Neutrophil (primary cell): ENCODE data around the gene UBTD1.
"Not testable (repeated sequence)": the region's sequence is repeated elsewhere in the genome, so short reads cannot be mapped to it uniquely, and the experiment has no call there.

ENCODE experiments used
- H3K27ac ChIP-seq: fragments of 200-600 bp; sonication (generic); 2 replicates; pipeline ENCODE4 v1.5.1; 2016; ENCODE audit warnings: mild to moderate bottlenecking, moderate library complexity
- H3K27me3 ChIP-seq: fragments of 200-600 bp; sonication (generic); 2 replicates; pipeline ENCODE4 v1.6.0; 2016; ENCODE audit warnings: mild to moderate bottlenecking
- H3K36me3 ChIP-seq: fragments of 200-600 bp; sonication (generic); 2 replicates; pipeline ENCODE4 v1.5.1; 2017
- H3K4me1 ChIP-seq, 2 experiments: fragments of 200-600 bp in 1 of 2; sonication (generic) in 1 of 2; 1 replicate in 1 of 2; 2 replicates in 1 of 2; pipeline versions ENCODE4 v1.5.1 to v1.6.1; 2013 to 2016; ENCODE audit warnings: low read depth in 1 of 2, low read length in 1 of 2, mild to moderate bottlenecking in 1 of 2, moderate library complexity in 1 of 2; ENCODE audit not compliant: control insufficient read depth in 1 of 2, insufficient read depth in 1 of 2
- H3K4me3 ChIP-seq, 2 experiments: fragments of 200-600 bp in 1 of 2; sonication (generic) in 1 of 2; 1 replicate in 1 of 2; 2 replicates in 1 of 2; pipeline ENCODE4 v1.5.1; 2013 to 2016; ENCODE audit warnings: low read depth in 1 of 2, low read length in 1 of 2, mild to moderate bottlenecking in 1 of 2, moderate library complexity in 1 of 2
- H3K9me3 ChIP-seq: fragments of 200-600 bp; sonication (generic); 2 replicates; pipeline ENCODE4 v1.5.1; 2016
- TF ChIP-seq, protein P1 (sequence below): fragments of 200-600 bp; sonication (generic); IDR thresholded peaks from 2 replicates; pipeline ENCODE4 v1.5.1; 2016; ENCODE audit warnings: antibody characterized with exemption

Gene UBTD1

DNA sequence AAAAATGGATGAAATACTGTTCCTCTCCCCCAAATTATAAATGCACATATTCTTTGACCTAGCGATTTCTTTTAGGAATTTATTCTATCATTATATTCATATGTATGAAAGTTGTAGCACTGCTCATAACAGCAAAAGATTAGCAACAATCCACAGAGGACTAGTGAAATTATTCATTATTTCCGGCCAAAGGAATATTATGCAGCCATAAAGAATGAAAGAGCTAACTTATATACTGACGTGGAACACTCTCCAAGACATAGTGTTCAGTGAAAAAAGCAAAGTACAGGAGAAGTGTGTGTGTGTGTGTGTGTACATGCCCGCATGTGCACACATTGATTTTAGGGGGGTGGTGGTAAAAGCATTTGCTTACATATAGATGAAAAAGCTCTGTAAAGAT is 23.8 kb upstream of the UBTD1 start:
- H3K4me3 ChIP-seq: no peak overlapping the region
- H3K36me3 ChIP-seq: peaks cover 55% of the 10 kb centered on the region
- no peaks in the 10 kb centered on the region for H3K9me3 ChIP-seq
- no peaks in the 10 kb centered on the region for H3K27me3 ChIP-seq
- H3K27ac ChIP-seq: peak overlapping the region; percentile 64
- H3K4me1 ChIP-seq: peaks cover 14 to 17% of the 10 kb centered on the region in 2 experiments
- TF ChIP-seq, protein P1, sequence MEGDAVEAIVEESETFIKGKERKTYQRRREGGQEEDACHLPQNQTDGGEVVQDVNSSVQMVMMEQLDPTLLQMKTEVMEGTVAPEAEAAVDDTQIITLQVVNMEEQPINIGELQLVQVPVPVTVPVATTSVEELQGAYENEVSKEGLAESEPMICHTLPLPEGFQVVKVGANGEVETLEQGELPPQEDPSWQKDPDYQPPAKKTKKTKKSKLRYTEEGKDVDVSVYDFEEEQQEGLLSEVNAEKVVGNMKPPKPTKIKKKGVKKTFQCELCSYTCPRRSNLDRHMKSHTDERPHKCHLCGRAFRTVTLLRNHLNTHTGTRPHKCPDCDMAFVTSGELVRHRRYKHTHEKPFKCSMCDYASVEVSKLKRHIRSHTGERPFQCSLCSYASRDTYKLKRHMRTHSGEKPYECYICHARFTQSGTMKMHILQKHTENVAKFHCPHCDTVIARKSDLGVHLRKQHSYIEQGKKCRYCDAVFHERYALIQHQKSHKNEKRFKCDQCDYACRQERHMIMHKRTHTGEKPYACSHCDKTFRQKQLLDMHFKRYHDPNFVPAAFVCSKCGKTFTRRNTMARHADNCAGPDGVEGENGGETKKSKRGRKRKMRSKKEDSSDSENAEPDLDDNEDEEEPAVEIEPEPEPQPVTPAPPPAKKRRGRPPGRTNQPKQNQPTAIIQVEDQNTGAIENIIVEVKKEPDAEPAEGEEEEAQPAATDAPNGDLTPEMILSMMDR: no peak

DNA sequence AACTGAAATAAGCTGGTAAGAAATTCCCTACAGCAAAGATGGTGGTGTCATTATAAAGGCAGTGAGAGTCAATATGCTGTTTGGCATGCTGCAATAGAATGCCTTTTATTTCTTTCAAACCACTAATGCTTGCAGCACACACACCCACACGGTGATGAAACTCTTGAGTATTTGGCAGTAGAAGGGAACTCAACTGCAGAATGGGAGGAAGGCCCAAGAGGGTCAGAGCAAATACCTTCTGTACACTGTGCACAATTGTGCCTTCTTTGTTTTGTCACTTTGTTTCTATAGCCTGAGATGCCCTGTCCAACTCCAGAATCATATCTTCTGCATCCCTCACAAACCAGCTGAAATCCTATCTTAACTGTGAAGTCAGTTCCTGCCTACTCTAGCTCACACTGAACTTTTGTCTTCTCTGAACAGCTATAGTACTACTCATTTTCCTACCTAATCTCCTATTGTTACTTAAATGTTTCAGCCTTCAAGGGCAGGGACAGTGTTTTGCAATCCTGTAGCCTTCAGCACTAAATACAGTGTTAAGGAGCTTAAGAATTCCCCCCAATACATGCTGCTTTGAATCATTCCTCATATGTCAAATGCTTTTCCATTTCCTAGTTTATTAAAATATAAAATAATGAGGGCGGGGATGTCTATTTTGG is 22.7 kb upstream of the UBTD1 start:
- H3K27ac ChIP-seq: peak overlapping the region; percentile 64
- TF ChIP-seq, protein P1: no peak
- H3K27me3 ChIP-seq: no peaks in the 10 kb centered on the region
- no peaks in the 10 kb centered on the region for H3K9me3 ChIP-seq
- H3K4me3 ChIP-seq: no peak overlapping the region
- peaks cover 14 to 17% of the 10 kb centered on the region in 2 experiments for H3K4me1 ChIP-seq
- peaks cover 55% of the 10 kb centered on the region for H3K36me3 ChIP-seq

DNA sequence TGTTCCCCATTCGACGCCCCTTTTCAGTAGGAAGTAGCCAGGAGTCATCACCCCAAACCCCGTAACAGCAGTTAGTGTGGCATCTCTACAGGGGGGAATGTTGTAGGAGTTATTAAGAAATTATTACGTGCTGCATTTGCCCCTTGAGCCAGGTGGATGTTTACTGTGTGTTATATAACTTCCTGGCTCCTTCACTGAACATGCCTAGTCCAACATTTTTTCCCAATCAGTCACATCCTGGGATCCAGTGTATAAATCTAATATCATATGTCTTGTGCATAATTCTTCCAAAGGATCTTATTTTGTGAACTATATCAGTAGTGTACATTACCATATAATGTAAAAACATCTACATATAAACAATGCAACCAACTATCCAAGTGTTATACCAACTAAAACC is 19.3 kb upstream of the UBTD1 start:
- H3K27me3 ChIP-seq, H3K27ac ChIP-seq, H3K9me3 ChIP-seq, H3K4me3 ChIP-seq: not testable (repeated sequence)
- H3K4me1 ChIP-seq: peaks cover 14 to 17% of the 10 kb centered on the region in 2 experiments
- H3K36me3 ChIP-seq: peaks cover 42% of the 10 kb centered on the region

DNA sequence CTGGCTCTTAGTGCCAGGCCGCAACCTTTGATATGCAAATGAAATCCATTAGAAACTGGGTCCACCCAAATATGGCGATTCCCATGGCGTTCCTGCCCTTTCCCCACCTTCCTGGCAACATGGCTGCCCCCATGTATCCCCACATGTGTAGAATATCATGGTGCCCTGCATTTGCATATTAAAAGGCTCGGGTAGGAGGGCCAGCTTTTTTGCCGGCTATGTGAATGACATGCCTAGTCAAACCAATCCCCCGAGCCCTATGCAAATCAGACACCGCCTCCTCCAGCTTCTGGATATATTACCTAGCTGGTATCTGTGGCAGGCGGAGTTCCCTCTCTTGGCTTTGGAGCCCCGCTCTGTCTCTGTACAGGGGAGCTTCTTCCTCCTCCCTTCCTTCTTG is 18.8 kb upstream of the UBTD1 start:
- no peak overlapping the region for H3K27ac ChIP-seq
- TF ChIP-seq, protein P1: no peak

DNA sequence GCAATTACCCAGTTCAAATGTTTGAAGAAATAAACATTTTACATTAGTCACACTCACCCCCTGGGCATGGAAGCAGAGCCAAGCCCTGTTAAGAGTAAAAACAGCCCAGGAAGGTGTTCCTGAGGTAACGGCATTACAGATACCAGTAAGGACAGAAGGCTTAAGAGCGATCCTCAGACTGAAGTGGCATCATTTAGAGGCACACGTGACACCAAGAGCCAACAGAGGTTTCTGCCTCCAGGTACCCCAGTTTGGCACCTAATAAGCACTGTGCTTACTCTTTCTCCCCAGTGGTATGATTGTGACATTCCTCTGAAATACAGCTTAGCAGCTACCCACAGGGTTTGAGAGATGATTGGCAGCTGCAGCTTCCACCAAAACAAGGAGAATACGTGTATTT is 17.7 kb upstream of the UBTD1 start:
- Histone ChIP-seq H3K27ac (no peak overlapping the region), H3K36me3 (peaks cover 42% of the 10 kb centered on the region)

More for the DNA sequence above, 18.8 kb upstream of the UBTD1 start:
- Histone ChIP-seq H3K27me3 (no peaks in the 10 kb centered on the region), H3K36me3 (peaks cover 42% of the 10 kb centered on the region), H3K9me3 (no peaks in the 10 kb centered on the region), H3K4me1 (peaks cover 14 to 17% of the 10 kb centered on the region in 2 experiments), H3K4me3 (no peak overlapping the region)

DNA sequence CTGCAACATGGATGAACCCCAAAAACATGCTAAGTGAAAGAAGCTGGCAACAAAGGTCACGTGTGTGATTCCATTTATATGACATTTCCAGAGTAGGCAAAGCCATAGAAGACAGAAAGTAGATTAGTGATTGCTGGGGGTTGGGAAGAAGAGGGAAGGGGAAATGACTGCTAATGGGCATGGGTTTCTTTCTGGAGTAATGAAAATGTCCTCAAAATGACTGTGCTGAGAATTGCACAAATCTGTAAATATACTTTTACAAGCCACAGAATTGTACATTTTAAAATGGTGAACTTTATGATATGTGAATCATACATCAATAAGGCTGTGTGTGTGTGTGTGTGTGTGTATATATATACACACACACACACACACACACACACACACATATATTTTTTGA is 16.3 kb upstream of the UBTD1 start:
- H3K27ac ChIP-seq: no peak overlapping the region
- H3K27me3 ChIP-seq: no peaks in the 10 kb centered on the region
- TF ChIP-seq, protein P1: no peak
- no peak overlapping the region for H3K4me3 ChIP-seq
- H3K36me3 ChIP-seq: peaks cover 32% of the 10 kb centered on the region
- no peaks in the 10 kb centered on the region for H3K4me1 ChIP-seq
- no peaks in the 10 kb centered on the region for H3K9me3 ChIP-seq

More for the DNA sequence above, 17.7 kb upstream of the UBTD1 start:
- TF ChIP-seq, protein P1: no peak
- H3K27me3 ChIP-seq: no peaks in the 10 kb centered on the region
- H3K4me3 ChIP-seq: no peak overlapping the region
- H3K4me1 ChIP-seq: peaks cover 7 to 8% of the 10 kb centered on the region in 2 experiments
- H3K9me3 ChIP-seq: no peaks in the 10 kb centered on the region
